Measurements from ENCODE around the gene SLC13A3.

SLC13A3 gene

GRCh38 chr20:46523696-46524328 is 127.4 kb downstream of the SLC13A3 start:
- no peaks in the 10 kb centered on the region for H4K20me1 ChIP-seq (ENCODE audit: low read depth, low read length)
- no peaks in the 10 kb centered on the region for H3F3A ChIP-seq (ENCODE audit: insufficient read depth)
- TF ChIP-seq EZH2phosphoT487 (conservative IDR thresholded peaks at IDR 0.05; ENCODE audit: low read length) = no peak
- TF ChIP-seq, protein P1, sequence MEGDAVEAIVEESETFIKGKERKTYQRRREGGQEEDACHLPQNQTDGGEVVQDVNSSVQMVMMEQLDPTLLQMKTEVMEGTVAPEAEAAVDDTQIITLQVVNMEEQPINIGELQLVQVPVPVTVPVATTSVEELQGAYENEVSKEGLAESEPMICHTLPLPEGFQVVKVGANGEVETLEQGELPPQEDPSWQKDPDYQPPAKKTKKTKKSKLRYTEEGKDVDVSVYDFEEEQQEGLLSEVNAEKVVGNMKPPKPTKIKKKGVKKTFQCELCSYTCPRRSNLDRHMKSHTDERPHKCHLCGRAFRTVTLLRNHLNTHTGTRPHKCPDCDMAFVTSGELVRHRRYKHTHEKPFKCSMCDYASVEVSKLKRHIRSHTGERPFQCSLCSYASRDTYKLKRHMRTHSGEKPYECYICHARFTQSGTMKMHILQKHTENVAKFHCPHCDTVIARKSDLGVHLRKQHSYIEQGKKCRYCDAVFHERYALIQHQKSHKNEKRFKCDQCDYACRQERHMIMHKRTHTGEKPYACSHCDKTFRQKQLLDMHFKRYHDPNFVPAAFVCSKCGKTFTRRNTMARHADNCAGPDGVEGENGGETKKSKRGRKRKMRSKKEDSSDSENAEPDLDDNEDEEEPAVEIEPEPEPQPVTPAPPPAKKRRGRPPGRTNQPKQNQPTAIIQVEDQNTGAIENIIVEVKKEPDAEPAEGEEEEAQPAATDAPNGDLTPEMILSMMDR (IDR thresholded peaks at IDR 0.05; ENCODE audit: insufficient read depth, low read length, poor library complexity, severe bottlenecking) = no peak
- H3K27me3 ChIP-seq (ENCODE audit: low read length) = no peaks in the 10 kb centered on the region
- H3K4me3 ChIP-seq (ENCODE audit: insufficient read depth, low read length, poor library complexity, severe bottlenecking) = no peak overlapping the region
- H3K27ac ChIP-seq (ENCODE audit: low read depth, low read length) = no peak overlapping the region
- H3K79me2 ChIP-seq (ENCODE audit: insufficient read depth, low read length) = no peaks in the 10 kb centered on the region
- H3K9me2 ChIP-seq (replicated peaks; ENCODE audit: insufficient read depth, low read length) = no peaks in the 10 kb centered on the region
- no peak overlapping the region for H3K4me2 ChIP-seq (ENCODE audit: low read depth, low read length, poor library complexity, severe bottlenecking)
- H3K9ac ChIP-seq (ENCODE audit: low read length) = no peak overlapping the region
- no peaks in the 10 kb centered on the region for H3K9me3 ChIP-seq (ENCODE audit: insufficient read depth, low read length)
- no peaks in the 10 kb centered on the region for H3K36me3 ChIP-seq (ENCODE audit: low read length)
- no peak overlapping the region for H2AFZ ChIP-seq (ENCODE audit: low read depth, low read length, severe bottlenecking)

GRCh38 chr20:46523108-46523507 is 128.2 kb downstream of the SLC13A3 start:
- Histone ChIP-seq H3K9ac (ENCODE audit: low read length) (no peak overlapping the region), H3K4me2 (ENCODE audit: low read depth, low read length, poor library complexity, severe bottlenecking) (no peak overlapping the region), H3K27me3 (ENCODE audit: low read length) (no peaks in the 10 kb centered on the region), H2AFZ (ENCODE audit: low read depth, low read length, severe bottlenecking) (no peak overlapping the region), H4K20me1 (ENCODE audit: low read depth, low read length) (no peaks in the 10 kb centered on the region), H3K9me3 (ENCODE audit: insufficient read depth, low read length) (no peaks in the 10 kb centered on the region), H3K9me2 (replicated peaks; ENCODE audit: insufficient read depth, low read length) (no peaks in the 10 kb centered on the region), H3K4me3 (ENCODE audit: insufficient read depth, low read length, poor library complexity, severe bottlenecking) (no peak overlapping the region), H3F3A (ENCODE audit: insufficient read depth) (no peaks in the 10 kb centered on the region), H3K36me3 (ENCODE audit: low read length) (no peaks in the 10 kb centered on the region), H3K79me2 (ENCODE audit: insufficient read depth, low read length) (no peaks in the 10 kb centered on the region), H3K27ac (ENCODE audit: low read depth, low read length) (no peak overlapping the region)
- no peak for TF ChIP-seq EZH2phosphoT487 (conservative IDR thresholded peaks at IDR 0.05; ENCODE audit: low read length)
- TF ChIP-seq, protein P1 (IDR thresholded peaks at IDR 0.05; ENCODE audit: insufficient read depth, low read length, poor library complexity, severe bottlenecking) = no peak

- no peaks in the 10 kb centered on the region for H3K36me3 ChIP-seq (ENCODE audit: low read length)
- no peaks in the 10 kb centered on the region for H3K27me3 ChIP-seq (ENCODE audit: low read length)
- TF ChIP-seq, protein P1 (IDR thresholded peaks at IDR 0.05; ENCODE audit: insufficient read depth, low read length, poor library complexity, severe bottlenecking) = no peak
- no peak for TF ChIP-seq EZH2phosphoT487 (conservative IDR thresholded peaks at IDR 0.05; ENCODE audit: low read length)
- no peak overlapping the region for H3K9ac ChIP-seq (ENCODE audit: low read length)
- no peak overlapping the region for H3K4me3 ChIP-seq (ENCODE audit: insufficient read depth, low read length, poor library complexity, severe bottlenecking)
- H2AFZ ChIP-seq (ENCODE audit: low read depth, low read length, severe bottlenecking) = no peak overlapping the region
- no peaks in the 10 kb centered on the region for H4K20me1 ChIP-seq (ENCODE audit: low read depth, low read length)
- H3K79me2 ChIP-seq (ENCODE audit: insufficient read depth, low read length) = no peaks in the 10 kb centered on the region
- H3K27ac ChIP-seq (ENCODE audit: low read depth, low read length) = no peak overlapping the region
- H3K9me3 ChIP-seq (ENCODE audit: insufficient read depth, low read length) = no peaks in the 10 kb centered on the region; the same call in 1 of the 2 replicates
- H3K4me2 ChIP-seq (ENCODE audit: low read depth, low read length, poor library complexity, severe bottlenecking) = no peak overlapping the region
- no peaks in the 10 kb centered on the region for H3F3A ChIP-seq (ENCODE audit: insufficient read depth)
- H3K9me2 ChIP-seq (replicated peaks; ENCODE audit: insufficient read depth, low read length) = no peaks in the 10 kb centered on the region
These were observed 130.2 kb downstream of the SLC13A3 start for GRCh38 chr20:46520976-46521579.
